Effector memory CD4-positive, alpha-beta T cell (primary cell): ENCODE measurements around the gene SSH3.

Source experiments
- DNase-seq, 3 donors: peaks; one replicate each; pipeline ENCODE4 v3.0.0-alpha.2; 2020
- H3K27ac ChIP-seq: 2 replicates; pipeline ENCODE4 v1.7.0; 2013; ENCODE audit warnings: mild to moderate bottlenecking, low read length, moderate library complexity; ENCODE audit not compliant: insufficient read depth, poor library complexity, severe bottlenecking
- H3K27me3 ChIP-seq: replicated peaks from 2 replicates; pipeline ENCODE4 v1.7.0; 2013; ENCODE audit warnings: mild to moderate bottlenecking, low read length; ENCODE audit not compliant: insufficient read depth, control insufficient read depth, poor library complexity, severe bottlenecking
- H3K36me3 ChIP-seq: 2 replicates; pipeline ENCODE4 v1.7.0; 2013; ENCODE audit warnings: mild to moderate bottlenecking, low read length, moderate library complexity; ENCODE audit not compliant: control insufficient read depth, insufficient read depth
- H3K4me1 ChIP-seq: 2 replicates; pipeline ENCODE4 v1.7.0; 2013; ENCODE audit warnings: low read length, mild to moderate bottlenecking; ENCODE audit not compliant: control insufficient read depth, insufficient read depth, poor library complexity, severe bottlenecking
- H3K4me3 ChIP-seq: 2 replicates; pipeline ENCODE4 v1.7.0; 2013; ENCODE audit warnings: low read length, low read depth, mild to moderate bottlenecking; ENCODE audit not compliant: insufficient read depth, poor library complexity, severe bottlenecking
- H3K9me3 ChIP-seq: 2 replicates; pipeline ENCODE4 v1.7.0; 2013; ENCODE audit warnings: mild to moderate bottlenecking, low read length, moderate library complexity; ENCODE audit not compliant: control insufficient read depth

SSH3 gene

GRCh38 chr11:67274768-67275605, 28.3 kb upstream of the SSH3 start:
- Histone ChIP-seq H3K27me3 (no peaks in the 10 kb centered on the region), H3K36me3 (peaks cover 30% of the 10 kb centered on the region), H3K27ac (peak overlapping the region; percentile 88), H3K9me3 (no peaks in the 10 kb centered on the region), H3K4me3 (peak overlapping the region; percentile 14), H3K4me1 (peaks cover 97% of the 10 kb centered on the region)
- no peak for DNase-seq

- Histone ChIP-seq H3K27me3 (no peaks in the 10 kb centered on the region), H3K36me3 (peaks cover 38% of the 10 kb centered on the region), H3K27ac (peak overlapping the region; percentile 88), H3K4me3 (peak overlapping the region; percentile 14), H3K9me3 (no peaks in the 10 kb centered on the region), H3K4me1 (peaks cover 97% of the 10 kb centered on the region)
- DNase-seq: no peak
Observed at GRCh38 chr11:67275606-67276409, 27.5 kb upstream of the SSH3 start.

GRCh38 chr11:67276781-67277230, 26.5 kb upstream of the SSH3 start:
- peaks cover 48% of the 10 kb centered on the region for H3K36me3 ChIP-seq
- DNase-seq: no peak
- peak overlapping the region; percentile 88 for H3K27ac ChIP-seq
- peak overlapping the region; percentile 26 for H3K4me3 ChIP-seq
- no peaks in the 10 kb centered on the region for H3K9me3 ChIP-seq
- peaks cover 95% of the 10 kb centered on the region for H3K4me1 ChIP-seq
- H3K27me3 ChIP-seq: no peaks in the 10 kb centered on the region

GRCh38 chr11:67277231-67277961, 25.9 kb upstream of the SSH3 start:
- peaks cover 54% of the 10 kb centered on the region for H3K36me3 ChIP-seq
- peaks cover 94% of the 10 kb centered on the region for H3K4me1 ChIP-seq
- H3K4me3 ChIP-seq: peak overlapping the region; percentile 46

GRCh38 chr11:67278135-67278938, 25.0 kb upstream of the SSH3 start:
- no peaks in the 10 kb centered on the region for H3K9me3 ChIP-seq
- DNase-seq: no peak
- peak overlapping the region; percentile 46 for H3K4me3 ChIP-seq
- no peaks in the 10 kb centered on the region for H3K27me3 ChIP-seq
- peaks cover 85% of the 10 kb centered on the region for H3K4me1 ChIP-seq
- H3K36me3 ChIP-seq: peaks cover 58% of the 10 kb centered on the region
- H3K27ac ChIP-seq: peak overlapping the region; percentile 88

More at GRCh38 chr11:67277231-67277961, 25.9 kb upstream of the SSH3 start:
- Histone ChIP-seq H3K9me3 (no peaks in the 10 kb centered on the region), H3K27me3 (no peaks in the 10 kb centered on the region), H3K27ac (peak overlapping the region; percentile 88)
- peak; percentile 87 to 90 (median 88) for DNase-seq

GRCh38 chr11:67278939-67279588, 24.3 kb upstream of the SSH3 start:
- Histone ChIP-seq H3K4me3 (no peak overlapping the region), H3K4me1 (peaks cover 80% of the 10 kb centered on the region), H3K27me3 (no peaks in the 10 kb centered on the region), H3K9me3 (no peaks in the 10 kb centered on the region), H3K36me3 (peaks cover 65% of the 10 kb centered on the region), H3K27ac (peak overlapping the region; percentile 88)
- DNase-seq: no peak

GRCh38 chr11:67279589-67280340, 23.6 kb upstream of the SSH3 start:
- Histone ChIP-seq H3K4me3 (no peak overlapping the region), H3K4me1 (peaks cover 73% of the 10 kb centered on the region), H3K36me3 (peaks cover 72% of the 10 kb centered on the region), H3K27ac (peak overlapping the region; percentile 88), H3K9me3 (no peaks in the 10 kb centered on the region), H3K27me3 (no peaks in the 10 kb centered on the region)
- DNase-seq: no peak

GRCh38 chr11:67280341-67280787, 23.0 kb upstream of the SSH3 start:
- Histone ChIP-seq H3K4me3 (no peak overlapping the region), H3K27me3 (no peaks in the 10 kb centered on the region), H3K36me3 (peaks cover 78% of the 10 kb centered on the region), H3K9me3 (no peaks in the 10 kb centered on the region), H3K4me1 (peaks cover 73% of the 10 kb centered on the region), H3K27ac (peak overlapping the region; percentile 88)
- no peak for DNase-seq
